H1 (cell line): ENCODE measurements around the gene OXER1.

ENCODE experiments used
- CEBPB ChIP-seq: IDR thresholded peaks from 2 replicates; pipeline ENCODE4 v1.6.1; 2012; ENCODE audit warnings: low read depth, low read length
- EZH2 ChIP-seq: fragments of 200-600 bp; sonication (generic); IDR thresholded peaks from 2 replicates; pipeline ENCODE4 v1.7.1; 2012; ENCODE audit warnings: low read depth, mild to moderate bottlenecking, moderate library complexity, low read length, inconsistent platforms; ENCODE audit not compliant: severe bottlenecking
- FOSL1 ChIP-seq: IDR thresholded peaks from 2 replicates; pipeline ENCODE4 v1.6.1; 2011; ENCODE audit warnings: mild to moderate bottlenecking, low read depth, low read length, moderate library complexity; ENCODE audit not compliant: insufficient read depth
- GTF2F1 ChIP-seq: IDR thresholded peaks from 2 replicates; pipeline ENCODE4 v1.6.1; 2012; ENCODE audit warnings: low read depth, low read length, improper control_type of control experiment, borderline replicate concordance
- KDM5A ChIP-seq: fragments of 200-600 bp; IDR thresholded peaks from 2 replicates; pipeline ENCODE4 v1.7.1; 2012; ENCODE audit warnings: mild to moderate bottlenecking, low read length, inconsistent platforms, mixed read lengths
- MAFK ChIP-seq: IDR thresholded peaks from 2 replicates; pipeline ENCODE4 v1.6.1; 2012; ENCODE audit warnings: low read depth, mild to moderate bottlenecking, improper control_type of control experiment, low read length
- POLR2A ChIP-seq, 2 experiments: IDR thresholded peaks; 1 replicate in 1 of 2; 2 replicates in 1 of 2; pipeline ENCODE4 v1.6.1; 2011; ENCODE audit warnings: low read depth in 2 of 2, low read length in 2 of 2, mild to moderate bottlenecking in 2 of 2; ENCODE audit errors: control extremely low read depth in 1 of 2
- POLR2AphosphoS5 ChIP-seq: IDR thresholded peaks from 2 replicates; pipeline ENCODE4 v1.6.1; 2011; ENCODE audit warnings: low read depth, low read length
- RAD21 ChIP-seq, 2 experiments: IDR thresholded peaks in 1 of 2; conservative IDR thresholded peaks in 1 of 2; 2 replicates each; pipeline ENCODE4 v1.6.1; 2011; ENCODE audit warnings: low read depth in 2 of 2, low read length in 2 of 2, improper control_type of control experiment in 1 of 2, inconsistent platforms in 1 of 2, mild to moderate bottlenecking in 1 of 2, moderate library complexity in 1 of 2
- SIRT6 ChIP-seq: IDR thresholded peaks from one replicate; pipeline ENCODE4 v1.7.1; 2012; ENCODE audit warnings: low read length, inconsistent platforms
- SRF ChIP-seq: IDR thresholded peaks from 2 replicates; pipeline ENCODE4 v1.6.1; 2011; ENCODE audit warnings: mild to moderate bottlenecking, low read depth, low read length, moderate library complexity
- TF ChIP-seq, protein P1 (sequence below), 3 experiments: IDR thresholded peaks; 1 replicate in 2 of 3; 2 replicates in 1 of 3; pipeline versions ENCODE4 v1.5.1 to v1.6.1; 2011; ENCODE audit warnings: low read length in 3 of 3, mild to moderate bottlenecking in 3 of 3, inconsistent platforms in 2 of 3, low read depth in 1 of 3, moderate library complexity in 1 of 3; ENCODE audit not compliant: insufficient read depth in 1 of 3; ENCODE audit errors: control extremely low read depth in 1 of 3
- TF ChIP-seq, protein P2 (sequence below): IDR thresholded peaks from 2 replicates; pipeline ENCODE4 v1.6.1; 2011; ENCODE audit warnings: low read depth, mild to moderate bottlenecking, low read length; ENCODE audit not compliant: insufficient read depth

DNA sequence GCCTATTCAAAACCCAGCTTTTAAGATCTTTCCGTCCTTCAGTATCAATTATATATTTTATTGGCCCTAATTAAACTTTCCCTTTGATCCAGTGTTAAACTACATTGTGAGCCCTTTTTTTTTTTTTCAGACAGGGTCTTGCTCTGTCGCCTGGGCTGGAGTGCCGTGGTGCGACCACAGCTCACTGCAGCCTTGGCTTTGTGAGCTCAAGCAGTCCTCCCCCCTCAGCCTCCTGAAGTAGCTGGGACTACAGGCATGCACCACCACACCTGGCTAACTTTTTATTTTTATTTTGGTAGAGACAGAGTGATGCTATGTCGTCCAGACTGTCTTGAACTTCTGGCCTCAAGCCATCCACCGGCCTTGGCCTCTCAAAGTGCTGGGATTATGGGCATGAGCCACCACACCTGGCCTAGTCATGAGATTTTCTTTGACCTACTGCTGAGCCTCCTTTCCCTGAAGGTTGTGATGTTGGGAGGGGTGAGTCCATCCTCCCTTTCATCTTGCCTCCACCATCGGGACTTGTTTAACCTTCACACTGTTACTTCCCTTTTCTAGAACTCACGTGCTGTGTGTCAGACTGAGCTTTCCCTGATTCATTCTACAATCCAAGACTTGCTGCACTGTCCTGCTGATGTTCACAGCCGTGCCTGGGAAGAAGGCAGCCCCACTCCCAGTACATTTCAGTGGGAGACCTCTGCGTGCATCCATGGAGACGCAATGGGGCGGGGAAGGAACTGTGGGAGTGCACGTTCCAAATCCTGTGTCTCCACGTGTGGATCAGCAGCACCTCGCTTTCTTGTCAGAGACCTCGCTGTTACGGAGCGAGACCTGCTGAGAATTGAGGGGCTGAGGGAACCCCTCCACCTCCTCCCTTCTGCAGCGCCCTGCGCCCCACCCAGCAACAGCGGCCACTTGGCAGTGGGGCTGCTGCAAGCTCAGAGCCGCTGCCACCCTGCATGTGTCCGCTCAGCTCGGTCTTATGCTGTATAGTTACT is 10.8 kb downstream of the OXER1 start:
- TF ChIP-seq SRF (no peak), RAD21 (IDR thresholded peaks at IDR 0.05 in 1 of 2, conservative IDR thresholded peaks at IDR 0.05 in 1 of 2; ENCODE audit: low read depth in 2 of 2, low read length in 2 of 2) (no peak), EZH2 (no peak), SIRT6 (no peak), POLR2A (IDR thresholded peaks at IDR 0.05; ENCODE audit: control extremely low read depth in 1 of 2, low read depth in 2 of 2, low read length in 2 of 2) (no peak), FOSL1 (no peak), POLR2AphosphoS5 (no peak), MAFK (no peak), KDM5A (no peak), GTF2F1 (no peak), CEBPB (no peak)
- TF ChIP-seq, protein P1, sequence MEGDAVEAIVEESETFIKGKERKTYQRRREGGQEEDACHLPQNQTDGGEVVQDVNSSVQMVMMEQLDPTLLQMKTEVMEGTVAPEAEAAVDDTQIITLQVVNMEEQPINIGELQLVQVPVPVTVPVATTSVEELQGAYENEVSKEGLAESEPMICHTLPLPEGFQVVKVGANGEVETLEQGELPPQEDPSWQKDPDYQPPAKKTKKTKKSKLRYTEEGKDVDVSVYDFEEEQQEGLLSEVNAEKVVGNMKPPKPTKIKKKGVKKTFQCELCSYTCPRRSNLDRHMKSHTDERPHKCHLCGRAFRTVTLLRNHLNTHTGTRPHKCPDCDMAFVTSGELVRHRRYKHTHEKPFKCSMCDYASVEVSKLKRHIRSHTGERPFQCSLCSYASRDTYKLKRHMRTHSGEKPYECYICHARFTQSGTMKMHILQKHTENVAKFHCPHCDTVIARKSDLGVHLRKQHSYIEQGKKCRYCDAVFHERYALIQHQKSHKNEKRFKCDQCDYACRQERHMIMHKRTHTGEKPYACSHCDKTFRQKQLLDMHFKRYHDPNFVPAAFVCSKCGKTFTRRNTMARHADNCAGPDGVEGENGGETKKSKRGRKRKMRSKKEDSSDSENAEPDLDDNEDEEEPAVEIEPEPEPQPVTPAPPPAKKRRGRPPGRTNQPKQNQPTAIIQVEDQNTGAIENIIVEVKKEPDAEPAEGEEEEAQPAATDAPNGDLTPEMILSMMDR (IDR thresholded peaks at IDR 0.05; ENCODE audit: control extremely low read depth in 1 of 3, insufficient read depth in 1 of 3, low read depth in 1 of 3, low read length in 3 of 3) = no peak
- TF ChIP-seq, protein P2, sequence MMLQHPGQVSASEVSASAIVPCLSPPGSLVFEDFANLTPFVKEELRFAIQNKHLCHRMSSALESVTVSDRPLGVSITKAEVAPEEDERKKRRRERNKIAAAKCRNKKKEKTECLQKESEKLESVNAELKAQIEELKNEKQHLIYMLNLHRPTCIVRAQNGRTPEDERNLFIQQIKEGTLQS = no peak
